NCI-H748 (cell line): Measurements from ENCODE around the gene HCN4.

ENCODE experiments used
- DNase-seq: peaks from one replicate; lab custom pipeline; 2025; ENCODE audit not compliant: unreplicated experiment; lab: John Stamatoyannopoulos, UW

HCN4 gene

DNA sequence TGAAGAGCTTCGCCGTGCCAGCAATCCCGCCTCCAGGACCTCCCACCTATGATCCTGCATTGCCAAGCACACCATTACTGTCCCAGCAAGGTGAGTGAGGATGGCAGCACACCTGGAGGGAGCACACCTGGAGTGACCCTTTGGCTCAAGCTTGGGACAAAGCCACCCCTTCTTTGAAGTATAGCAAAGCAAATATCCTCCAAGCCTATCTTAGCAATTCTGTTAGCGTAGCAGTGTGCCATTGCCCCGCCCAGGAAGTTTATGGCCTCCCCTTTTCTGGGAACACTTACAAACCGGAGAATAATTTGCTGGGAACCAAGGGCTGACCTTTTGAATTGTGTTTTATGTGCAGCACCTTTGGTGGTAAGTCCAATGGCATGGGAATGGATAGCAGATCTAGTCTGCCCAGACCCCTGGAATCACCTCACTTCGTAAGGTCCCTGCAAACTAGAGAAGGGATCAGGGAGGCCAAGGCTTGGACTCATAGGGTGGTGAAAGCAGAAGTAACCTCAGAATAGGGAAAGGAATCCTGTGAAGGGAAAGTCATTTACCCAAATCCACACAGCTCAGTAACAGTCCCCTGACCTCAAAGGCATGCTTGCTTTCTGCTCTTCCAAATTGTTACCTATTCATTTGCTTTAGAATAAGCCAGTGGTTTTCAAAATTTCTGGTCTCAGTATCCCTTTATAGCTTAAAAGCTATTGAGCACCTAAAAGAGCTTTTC, 70.1 kb downstream of the HCN4 start:
- DNase-seq: no peak

DNA sequence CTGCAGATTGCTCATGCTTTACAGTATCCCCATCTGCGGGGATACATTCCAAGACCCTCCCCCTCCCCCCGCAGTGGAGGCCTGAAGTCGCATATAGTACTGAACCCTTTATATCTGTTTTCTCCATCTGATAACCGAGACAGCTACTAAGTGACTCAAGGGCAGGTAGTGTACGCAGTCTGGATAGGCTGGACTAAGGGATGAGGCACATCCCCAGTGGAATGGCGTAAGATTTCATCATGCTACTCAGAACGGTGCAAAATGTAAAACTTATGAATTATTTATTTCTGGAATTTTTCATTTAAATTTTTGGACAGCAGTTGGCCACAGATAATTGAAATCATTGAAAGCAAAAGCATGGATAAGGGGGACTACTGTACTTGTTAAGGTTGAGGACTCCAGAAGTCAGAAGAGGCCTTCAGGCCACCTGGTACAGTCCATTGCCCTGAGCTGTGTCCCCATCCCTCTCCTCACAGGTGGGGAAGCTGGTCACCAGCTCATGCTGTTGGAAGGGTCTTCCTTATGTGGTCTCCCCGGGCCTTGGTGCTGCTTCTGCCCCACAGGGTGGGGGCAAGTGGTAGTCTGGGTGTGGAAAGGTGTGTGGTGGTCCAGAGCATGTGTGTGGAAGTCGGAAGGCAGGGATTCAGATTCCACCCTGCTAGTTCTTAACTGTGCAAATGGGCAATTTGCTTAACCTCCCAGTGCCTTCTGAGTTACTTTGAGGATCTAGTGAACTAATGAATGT, 72.0 kb downstream of the HCN4 start:
- DNase-seq: no peak

DNA sequence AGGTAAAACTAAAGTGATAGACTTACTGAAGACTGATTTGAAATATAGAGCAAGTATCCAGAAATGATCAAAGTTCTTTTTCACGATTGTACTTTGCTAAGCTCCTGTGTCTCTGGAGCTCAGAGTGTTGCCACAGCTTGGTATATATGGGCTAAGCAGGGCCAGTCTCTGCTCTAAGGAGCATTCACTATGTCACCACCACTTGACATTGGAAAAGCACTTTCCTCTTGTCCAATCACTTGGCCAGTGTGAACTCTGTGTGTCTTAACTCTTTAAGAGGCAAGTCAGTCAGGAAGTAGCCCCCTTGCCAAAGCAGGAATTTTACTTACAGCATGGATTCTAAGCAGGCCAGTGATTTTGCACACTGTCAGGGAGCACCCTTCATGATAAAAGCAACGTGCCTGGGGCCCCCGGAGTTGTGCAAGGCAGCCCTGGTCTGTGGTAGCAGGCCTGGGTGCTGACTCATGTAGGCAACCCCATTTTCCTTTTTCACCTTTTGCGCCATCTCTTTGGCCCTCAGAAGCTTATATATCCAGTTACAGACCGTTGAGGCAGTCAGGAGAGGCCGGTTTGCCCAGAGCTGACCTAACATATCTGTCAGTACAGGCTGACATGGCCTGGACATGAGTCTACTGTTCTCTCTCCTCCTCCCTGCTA, 73.0 kb downstream of the HCN4 start:
- no peak for DNase-seq

DNA sequence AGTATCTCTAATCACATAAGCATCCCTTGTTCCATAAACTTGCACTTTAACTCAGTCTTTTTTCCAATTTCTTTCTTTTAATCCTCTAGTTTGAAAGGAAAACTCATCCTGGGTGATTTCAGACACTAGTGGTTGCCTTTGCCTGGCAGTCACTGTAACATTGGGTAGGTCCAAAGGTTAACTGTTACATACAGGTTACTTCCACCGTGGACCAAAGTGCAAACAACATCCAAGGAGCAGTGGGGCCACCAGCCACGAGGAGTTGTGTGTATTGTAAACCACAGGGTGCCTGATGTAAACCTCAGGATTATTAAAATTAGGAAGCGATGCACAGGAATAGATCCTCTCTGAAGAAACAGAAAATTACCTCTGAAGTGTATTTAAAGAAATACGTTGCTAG, 75.0 kb downstream of the HCN4 start:
- DNase-seq: no peak

DNA sequence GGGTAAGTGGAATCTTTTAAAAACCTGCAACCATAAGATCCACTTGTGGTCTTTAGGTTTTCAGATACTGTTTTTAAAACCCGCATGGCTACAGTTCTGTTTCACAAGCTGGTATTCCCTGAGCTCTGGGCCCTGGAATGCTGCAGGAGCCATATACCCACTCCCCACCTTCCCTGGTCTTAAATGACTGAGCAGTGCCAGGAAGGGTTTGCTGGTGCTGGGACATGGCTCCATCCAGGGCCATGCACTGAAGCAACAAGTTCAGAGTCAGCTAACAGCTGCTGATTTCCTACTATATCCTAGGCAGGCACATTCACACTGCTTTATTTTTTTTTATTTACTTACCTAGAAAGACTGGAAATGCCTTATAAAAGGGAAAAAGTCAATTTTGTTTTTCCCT, 77.3 kb downstream of the HCN4 start:
- no peak for DNase-seq

DNA sequence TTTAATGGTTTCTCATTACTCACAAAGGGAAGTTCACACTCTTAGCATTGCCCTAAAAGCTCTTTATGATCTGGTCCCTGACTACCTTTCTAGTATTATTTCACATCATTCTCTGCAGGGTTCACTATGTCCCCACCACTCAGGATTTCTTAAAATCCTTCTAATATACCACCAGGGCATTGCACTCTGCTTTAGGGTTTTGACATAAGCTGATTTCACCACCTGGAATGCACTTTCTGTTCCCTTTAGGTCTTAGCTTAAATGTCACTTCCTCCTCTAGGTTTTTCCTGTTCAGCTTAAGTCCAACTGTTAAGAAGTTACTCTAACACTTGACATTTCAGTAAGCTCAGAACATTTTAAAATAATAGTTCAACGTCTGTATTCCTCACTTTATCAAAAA, 81.7 kb downstream of the HCN4 start:
- no peak for DNase-seq

DNA sequence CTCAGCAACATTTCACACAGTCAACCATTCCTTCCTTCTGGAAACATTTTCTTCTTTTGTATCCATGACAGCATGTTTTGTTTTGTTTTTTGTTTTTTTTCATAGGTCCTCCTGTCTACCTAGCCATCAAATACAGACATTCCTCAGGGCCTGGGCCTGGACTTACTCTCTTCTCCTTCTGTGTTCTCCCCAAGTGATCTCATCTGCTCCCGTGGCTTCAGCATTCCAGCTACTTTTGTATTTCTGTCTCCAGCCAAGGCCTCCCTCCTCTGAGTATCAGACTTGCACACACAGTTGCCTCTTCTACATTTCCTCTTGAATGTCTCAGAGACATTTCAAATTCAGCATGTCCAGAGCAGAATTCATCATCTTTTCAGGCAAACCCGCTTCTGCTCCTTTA, 82.4 kb downstream of the HCN4 start:
- DNase-seq: no peak

DNA sequence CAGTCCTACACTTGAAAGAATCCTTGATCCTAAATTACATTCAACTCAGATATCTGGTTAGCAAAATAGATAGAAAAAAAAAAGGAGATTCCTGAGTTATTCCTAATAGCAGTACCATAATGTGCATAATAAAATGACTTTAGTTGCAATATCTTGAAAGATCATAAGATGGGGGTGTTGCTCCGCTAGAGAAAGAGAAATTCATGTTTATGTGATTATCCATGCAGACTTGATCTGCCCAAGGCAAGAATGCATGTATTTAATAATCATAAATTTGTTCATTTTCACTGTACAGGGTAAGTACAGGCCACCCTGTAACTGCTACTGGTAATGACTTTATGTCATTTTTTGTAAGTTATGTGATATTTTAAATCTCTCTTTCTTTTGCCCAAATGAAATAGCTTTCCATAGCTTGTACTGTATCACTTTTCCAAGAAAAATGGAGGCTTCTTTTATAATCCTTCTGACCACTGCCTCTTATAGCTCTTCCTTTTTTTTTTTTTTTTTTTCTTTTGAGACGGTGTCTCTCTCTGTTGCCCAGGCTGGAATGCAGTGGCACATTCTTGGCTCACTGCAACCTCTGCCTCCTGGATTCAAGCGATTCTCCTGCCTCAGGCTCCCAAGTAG, 84.6 kb downstream of the HCN4 start:
- DNase-seq: no peak

DNA sequence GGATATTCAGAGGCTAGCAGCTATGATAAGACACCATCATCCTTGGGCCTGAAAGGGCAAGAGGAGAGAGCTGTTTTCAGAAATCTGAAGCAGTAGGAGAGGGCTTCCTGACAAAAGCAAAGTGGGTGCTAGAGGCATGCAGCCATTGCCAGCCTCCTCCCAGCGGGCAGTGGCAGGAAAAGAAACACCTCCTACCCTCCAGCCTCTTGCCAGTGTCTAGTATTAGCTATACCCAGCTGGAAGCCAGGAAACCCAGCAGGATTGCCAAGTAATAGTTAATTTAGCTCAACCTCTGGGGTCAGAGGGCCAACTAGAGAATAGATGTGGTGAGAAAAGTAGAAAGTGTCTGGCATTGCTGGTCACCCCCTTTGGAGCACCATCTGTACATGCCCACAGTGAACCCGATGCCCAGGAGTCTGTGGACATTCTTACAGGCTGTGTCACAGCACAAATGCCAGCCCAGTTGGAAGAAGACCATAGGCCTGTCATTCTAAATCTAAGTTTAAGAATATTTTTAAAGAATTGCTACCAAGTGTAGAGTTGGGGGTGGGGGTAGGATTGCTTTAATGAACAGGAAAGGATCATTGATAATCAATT, 85.3 kb downstream of the HCN4 start:
- DNase-seq: no peak

DNA sequence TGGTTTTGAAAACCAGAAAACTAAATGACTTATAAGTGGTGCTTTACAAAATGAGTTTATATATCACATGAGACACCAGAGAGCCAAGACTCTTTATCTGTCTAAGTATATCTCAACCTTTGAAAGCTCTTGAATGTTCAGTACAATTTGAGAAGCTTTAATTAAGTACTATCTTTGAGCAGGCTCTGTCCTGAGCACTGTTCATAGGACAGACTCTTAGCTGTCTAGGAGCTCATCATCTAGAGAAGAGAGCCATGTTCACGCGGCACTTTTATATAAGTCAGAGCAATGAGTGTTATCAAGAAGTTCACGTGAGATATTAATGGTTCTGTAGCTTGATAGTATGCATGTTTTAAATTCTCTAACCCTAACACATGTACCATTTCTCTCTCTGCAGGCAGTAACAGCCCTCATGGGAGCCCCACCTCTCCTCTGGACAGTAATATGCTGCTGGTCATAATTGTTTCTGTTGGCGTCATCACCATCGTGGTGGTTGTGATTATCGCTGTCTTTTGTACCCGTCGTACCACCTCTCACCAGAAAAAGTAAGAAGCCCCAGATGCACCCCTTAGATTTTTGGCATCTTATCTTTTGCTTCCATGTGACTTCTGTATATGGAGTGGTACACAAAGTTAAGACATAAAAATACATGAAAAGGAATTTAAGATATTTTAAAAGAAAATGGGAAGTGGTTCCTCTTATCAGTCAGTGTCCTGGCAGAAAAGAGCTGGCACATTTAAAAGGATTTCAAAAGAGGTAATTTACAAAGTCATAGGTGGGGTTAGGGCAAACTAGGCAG, 86.0 kb downstream of the HCN4 start:
- no peak for DNase-seq

DNA sequence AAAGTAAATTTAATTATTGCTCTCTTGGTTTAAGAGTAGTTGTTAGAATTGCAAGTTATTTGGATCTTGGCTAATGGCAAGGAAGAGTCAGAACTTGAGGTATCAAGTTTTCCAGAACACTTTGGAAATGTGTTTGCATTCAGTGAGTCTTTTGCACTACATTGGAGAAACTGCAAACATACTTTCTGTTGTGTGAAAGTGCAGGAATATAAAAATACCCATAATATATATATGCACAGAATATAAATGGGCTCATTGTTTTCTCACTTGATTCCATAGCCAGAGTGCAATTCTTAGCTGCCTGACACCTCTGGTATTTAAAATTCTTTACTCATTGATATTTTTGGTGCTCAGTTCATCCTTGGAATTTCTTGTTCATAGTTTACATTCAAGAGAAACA, 92.9 kb downstream of the HCN4 start:
- no peak for DNase-seq

DNA sequence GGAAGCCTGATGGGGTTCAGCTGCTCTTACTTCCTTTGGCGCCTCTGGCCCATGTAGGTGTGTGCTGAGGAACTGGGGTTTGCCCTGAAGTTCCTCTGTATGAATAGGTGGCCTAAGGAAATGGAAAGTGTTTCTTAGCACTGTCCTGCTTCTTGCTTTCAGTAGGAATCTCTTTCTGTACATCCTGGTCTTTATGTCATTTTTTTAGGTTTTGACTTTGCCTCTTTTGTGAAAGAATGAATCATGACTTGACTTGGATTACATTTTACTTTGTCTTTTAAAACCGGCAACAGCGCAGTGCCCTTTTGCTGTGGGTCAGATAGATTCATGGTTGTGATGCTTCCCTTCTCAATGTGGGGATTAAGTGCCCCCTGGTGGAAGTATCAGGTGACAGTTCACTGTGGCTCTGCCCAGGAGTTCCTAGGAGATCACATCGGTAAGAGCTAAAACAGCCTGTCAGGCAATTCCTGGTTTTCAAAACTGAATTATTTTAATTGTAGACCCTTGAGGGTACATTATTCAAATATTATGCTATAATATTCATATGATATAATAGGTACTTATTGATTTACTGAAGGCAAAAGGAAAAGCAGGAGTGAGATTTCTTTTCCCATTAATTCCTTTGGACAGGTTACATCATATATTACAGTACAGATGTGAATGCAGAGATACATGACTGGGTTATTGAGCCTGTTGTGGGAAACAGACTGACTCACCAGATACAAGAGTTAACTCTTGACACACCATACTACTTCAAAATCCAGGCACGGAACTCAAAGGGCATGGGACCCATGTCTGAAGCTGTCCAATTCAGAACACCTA, 95.4 kb downstream of the HCN4 start:
- peak; percentile 43 for DNase-seq

DNA sequence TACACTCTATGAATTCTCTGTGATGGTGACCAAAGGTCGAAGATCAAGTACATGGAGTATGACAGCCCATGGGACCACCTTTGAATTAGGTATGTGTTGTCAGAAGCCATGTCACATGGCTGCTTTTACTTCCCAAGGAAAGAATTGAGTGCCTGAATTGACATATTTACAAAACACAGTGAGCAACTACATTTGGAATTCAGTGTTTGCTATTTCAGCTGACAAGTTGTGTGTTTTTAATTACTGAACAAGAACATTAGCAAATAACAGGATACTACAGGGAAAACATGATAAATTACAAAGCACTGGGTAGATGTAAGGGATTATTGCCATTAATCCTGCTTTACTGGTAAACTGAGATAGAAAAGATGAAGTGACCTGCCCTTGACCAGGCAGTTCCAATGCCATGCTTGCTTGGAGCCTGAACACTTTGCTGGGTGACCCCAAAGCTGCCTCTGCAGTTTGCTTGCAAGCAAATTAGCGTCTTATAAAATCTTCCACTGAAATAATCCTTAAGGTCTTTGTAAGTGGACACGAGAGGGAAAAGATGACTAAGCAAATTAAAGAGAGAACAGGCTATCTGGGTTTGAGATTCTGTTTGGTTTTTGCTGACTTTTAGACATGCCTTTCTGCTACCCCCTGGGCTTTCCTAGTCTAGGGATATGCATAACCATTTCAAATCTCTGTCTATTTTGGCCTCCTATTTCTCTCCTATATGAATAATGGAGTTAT, 98.2 kb downstream of the HCN4 start:
- DNase-seq: no peak
